ENCODE data around the gene DAPP1.

DAPP1 gene

DNA sequence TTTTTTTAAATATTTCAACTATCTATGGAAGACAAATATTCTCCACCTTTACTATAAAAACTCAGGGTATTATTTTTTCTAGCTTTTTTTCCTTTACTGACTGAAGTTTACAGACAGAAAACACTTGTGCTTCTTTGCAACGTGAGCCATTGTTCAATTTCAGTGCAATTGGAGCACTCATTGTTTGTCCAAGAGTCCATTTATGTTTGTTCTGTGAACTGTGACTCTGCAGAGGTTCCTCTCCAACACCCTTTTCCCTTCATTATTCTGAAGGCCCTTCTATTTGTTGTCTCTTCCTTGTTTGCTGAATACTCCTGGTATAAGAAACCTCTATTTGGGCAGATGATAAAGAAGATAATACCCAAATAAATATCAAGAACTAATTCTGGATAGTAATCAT lies 37.4 kb downstream of the DAPP1 start:
- no peak for DNase-seq (ENCODE audit: low read depth in 2 of 2)

DNA sequence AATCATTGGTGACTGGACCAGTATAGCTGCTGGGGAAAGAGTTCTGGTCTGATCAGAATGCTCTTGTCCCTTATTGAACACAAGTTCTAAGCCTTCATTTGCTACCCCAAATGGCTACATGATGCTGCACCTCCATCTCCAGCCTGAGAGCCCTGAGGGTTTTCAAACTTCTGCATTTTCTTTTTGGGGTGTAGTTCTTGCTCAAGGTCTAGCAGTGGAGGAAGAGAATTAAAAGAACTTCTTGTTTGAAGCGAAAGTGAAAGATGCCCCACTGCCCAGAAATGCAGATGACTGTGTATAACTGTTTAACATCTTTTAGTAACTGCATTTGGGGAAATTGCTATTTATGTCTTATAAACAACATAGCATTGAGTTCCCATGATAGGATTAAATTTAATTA lies 39.1 kb downstream of the DAPP1 start:
- DNase-seq (ENCODE audit: low read depth in 2 of 2), result no peak

DNA sequence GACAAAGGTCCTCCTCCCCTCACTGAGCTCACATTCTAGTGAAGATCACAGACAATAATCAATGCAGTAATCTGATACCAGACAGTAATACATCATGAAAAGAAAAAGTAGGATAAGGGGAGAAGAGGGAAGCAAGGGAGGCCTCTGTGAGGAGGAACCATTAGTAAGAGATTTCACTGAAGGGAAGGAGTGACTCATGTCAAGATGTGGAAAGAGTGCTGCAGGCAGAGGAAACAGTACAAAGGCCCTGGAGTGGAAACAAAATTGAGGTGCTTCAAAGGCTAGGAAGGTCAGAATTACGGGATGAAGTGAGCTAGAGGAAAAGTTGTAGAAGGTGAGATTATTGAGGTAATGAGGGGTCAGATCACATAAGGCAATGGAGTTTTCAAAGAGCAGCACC lies 39.5 kb downstream of the DAPP1 start:
- no peak for DNase-seq (ENCODE audit: low read depth in 2 of 2)

DNA sequence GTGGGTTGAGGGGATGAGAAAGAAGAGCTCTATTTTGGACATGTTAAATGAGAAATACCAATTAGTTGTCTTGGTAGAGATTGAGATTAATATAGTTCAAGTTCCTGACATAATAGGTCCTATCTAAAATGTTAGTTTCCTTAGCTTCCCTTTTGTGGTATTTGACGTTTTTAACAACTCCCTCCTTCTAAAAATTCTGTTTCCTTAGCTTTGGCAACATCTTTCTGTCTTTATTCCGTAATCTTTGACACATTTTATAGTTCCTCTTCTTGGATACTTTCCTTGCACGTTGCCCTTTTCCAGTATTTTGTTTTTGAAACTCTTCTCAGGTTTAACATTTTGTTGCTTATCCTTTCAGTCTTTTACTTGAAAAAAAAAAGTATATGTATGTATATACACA lies 40.7 kb downstream of the DAPP1 start:
- DNase-seq (ENCODE audit: low read depth in 2 of 2), result no peak

DNA sequence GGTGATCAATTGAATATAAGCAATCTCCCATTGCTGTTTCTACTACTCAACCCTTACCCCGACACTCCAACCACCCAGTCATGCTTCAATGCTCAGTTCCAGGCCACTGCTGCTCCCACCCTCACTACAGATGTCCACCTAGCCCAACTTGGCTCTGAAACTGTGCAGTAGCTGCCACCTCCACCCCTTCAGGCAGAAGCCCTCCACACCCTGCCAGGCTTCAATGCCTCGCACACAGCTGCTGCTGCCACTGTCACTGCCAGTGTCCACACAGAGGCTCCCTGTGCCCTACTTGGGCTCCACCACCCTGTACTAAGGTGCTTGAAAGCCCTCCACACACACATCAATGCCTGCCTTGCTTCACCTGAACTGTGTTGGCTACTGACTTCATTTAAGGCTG lies 43.0 kb downstream of the DAPP1 start:
- DNase-seq (ENCODE audit: low read depth in 2 of 2), result no peak

DNA sequence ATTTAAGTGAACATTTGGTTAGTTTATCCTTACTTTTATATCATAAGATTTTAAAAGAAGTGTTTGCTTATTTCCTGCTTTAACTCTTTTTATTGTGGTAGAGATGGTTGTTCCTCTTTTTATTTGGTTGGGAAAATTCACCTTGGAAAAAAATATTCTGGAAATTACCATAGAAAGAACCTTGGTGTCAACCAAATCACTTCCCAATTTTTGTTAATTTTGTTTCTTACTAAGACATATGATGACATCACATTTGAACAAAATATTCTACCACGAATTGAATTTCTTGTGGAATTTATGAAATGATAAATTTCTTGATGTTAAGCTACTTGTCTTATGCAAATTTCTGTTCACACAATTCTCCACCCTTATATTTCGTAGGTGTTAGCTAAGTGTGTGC lies 43.9 kb downstream of the DAPP1 start:
- DNase-seq (ENCODE audit: low read depth in 2 of 2), result no peak

DNA sequence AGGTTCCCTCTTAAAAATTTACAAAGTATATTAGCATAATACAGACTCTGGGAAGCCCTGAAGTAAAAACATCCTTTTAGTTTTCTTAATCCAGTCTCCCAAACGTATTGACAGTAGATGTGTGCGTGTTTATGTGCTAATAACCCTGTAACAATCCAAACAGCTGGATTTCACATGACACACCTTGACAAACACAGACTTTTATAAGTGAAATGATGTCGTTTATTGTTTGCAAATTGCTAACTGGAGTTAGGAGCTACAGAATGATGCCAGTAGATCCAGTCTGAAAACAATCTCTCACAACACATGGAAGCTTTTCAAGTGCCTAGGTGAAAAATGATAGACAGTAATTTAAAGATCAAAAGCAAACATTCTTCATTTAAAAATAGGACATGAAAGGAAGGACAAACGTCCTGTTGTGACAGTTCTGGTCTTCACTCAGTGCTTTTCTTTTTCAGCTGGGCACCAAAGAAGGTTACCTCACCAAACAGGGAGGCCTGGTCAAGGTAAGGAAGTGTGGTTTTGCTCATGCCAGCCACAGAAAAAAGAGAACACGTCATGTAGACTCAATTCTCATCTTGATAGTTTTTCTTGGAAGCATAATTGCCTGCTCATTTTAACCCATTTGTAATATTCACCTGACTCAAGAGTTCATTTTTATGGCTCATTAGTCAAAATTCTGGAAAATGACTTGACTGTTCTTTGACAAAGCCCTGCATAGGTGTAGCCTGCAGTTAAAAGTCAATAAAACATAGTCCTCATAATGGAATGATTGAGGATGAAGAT lies 44.7 kb downstream of the DAPP1 start:
- no peak for DNase-seq (ENCODE audit: low read depth in 2 of 2)

DNA sequence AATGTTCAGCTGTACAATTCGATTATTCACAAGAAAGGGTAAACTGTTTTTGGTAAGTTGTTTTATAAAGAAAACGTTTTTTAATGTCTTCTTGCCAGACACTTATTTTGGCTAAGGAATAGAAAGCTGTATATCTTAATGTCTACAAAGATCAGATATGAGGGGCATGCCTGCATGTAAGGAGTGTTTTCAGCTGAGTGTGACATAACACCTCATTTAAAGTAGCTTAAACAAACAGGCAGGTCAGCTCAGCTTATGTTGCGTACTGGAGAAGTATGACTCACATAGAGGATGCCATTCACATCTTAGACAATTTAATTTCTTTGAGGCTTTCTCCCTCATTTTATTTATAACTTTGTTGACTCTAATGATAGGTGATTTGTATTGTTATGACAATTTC lies 47.2 kb downstream of the DAPP1 start:
- no peak for DNase-seq (ENCODE audit: low read depth in 2 of 2)

DNA sequence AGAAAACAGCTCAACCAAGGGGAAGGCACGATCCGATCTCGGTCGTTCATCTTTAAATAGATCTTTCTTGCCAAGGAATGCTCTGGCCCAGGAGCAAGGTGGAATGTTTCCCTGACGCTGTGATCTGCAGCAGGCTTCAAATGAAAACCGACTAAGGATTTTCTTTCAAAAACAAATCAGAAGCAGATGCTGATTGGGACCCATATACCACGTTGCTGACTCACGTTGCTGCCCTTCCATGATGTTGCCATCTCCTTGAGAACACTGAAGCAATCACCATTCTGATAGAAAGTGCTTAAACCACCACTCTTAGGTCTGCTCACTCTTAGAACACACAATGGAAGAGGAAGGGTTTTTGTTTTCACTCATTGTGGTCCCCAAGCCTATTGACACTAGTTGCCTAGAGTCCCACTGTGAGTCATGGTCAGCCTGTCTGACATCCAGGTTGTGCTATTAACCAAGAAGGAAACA lies 51.5 kb downstream of the DAPP1 start:
- no peak for DNase-seq (ENCODE audit: low read depth in 2 of 2)

DNA sequence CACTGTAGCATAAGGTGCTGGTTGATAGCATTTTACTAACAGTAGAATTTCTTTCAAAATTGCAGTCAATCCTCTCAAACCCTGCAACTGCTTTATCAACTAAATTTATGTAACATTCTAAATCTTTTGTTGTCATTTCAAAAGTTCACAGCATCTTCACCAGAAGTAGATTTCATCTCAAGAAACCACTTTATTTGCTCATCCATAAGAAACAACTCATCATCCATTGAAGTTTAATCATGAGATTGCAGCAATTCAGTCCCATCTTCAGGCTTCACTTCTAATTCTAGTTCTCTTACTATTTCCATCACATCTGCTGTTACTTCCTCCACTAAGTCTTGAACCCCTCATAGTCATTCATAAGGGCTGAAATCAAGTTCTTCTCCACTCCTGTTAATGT lies 55.9 kb downstream of the DAPP1 start:
- DNase-seq (ENCODE audit: low read depth in 2 of 2), result no peak

DNA sequence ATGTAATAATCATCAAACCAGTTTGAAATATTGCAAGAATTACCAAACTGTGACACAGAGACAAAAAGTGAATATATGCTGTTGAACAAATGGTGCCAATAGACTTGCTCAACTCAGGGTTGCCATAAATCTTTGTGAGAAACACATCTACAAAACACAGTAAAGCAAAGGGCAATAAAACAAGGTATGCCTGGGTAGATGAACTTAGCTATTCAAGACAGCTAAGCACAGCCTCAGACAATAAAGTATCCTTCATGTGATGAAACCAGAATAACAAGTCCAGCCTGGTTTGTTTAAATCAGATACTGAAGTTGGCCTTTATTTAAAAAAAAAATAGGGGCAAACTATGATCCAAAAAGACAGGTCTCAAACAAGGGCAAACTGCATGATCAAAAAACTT lies 58.4 kb downstream of the DAPP1 start:
- no peak for DNase-seq (ENCODE audit: low read depth in 2 of 2)

DNA sequence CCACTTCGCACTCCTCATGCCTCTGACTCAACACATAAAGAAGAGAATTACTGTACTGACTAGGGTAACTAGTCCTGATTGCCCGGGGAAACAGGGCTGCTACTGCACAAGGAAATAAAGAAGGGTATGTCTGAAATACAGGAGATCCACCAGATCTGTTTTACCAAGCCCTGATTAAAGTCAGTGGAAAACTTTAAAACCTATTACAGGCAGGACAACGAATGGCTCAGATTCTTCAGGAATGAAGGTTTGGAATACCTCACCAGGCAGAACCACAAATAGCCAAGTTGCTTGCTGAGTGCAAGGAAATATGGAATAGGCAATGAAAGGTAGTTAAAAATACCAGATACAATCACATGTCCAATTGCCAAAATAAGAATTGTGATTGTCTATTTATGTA lies 60.3 kb downstream of the DAPP1 start:
- DNase-seq (ENCODE audit: low read depth in 2 of 2), result no peak

DNA sequence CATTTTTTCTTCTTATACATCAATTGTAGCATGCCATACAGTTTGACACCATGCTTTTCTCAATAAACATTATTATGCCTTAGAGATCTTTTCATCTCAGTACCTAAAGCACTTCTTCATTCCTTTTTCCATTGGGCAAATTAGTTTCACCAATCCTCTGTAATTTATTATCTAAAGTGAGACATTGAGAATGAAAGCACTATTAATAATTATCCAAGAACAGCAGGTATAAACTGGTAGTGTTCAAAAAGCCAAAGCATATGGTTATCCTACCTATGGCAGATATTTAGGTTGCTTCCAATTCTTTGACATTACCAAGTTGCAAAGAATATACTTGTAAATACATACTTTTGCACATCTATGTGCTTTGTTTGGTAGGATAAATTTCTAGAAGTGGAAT lies 62.0 kb downstream of the DAPP1 start:
- DNase-seq (ENCODE audit: low read depth in 2 of 2), result no peak

DNA sequence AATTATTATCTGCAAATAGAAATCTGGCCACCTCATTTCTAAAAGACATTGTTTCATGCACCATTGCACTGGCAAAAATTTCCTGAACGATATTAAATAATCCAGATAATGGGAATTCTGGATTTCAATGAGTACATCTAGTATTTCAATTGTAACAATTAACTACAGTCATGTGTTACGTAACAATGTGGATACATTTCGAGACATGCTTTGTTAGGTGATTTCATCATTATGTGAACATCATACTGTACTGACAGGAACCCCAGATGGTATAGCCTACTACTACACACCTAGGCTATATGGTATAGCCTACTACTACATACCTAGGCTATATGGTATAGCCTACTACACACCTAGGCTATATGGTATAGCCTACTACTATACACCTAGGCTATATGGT lies 62.8 kb downstream of the DAPP1 start:
- DNase-seq (ENCODE audit: low read depth in 2 of 2), result no peak

DNA sequence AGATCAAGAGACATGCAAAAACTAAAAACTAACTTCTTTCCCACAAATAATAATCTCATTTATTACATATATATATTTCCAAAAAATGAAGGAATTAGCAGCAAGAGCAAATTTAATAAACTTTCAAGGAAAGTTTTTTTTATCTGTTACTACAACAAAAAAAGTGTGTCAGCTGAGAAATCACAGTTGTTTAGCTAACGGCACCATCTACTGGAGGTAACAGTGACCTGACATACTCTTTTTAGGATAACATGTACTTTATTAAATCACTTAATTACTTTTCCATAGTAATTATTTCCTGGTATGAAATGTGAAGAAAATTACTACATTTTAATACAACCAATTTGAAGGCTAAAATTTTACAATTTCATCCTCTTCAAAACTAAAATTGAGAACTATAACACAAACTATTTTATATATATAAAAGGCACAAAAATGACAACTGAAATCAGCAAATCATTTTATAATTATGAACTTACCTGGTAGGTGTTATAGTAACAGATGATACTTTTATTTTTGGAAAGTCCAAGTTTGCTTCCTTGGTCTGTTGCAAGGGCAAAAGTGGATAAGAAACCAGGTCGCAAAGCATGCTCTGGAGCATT lies 68.5 kb downstream of the DAPP1 start:
- no peak for DNase-seq (ENCODE audit: low read depth in 2 of 2)

DNA sequence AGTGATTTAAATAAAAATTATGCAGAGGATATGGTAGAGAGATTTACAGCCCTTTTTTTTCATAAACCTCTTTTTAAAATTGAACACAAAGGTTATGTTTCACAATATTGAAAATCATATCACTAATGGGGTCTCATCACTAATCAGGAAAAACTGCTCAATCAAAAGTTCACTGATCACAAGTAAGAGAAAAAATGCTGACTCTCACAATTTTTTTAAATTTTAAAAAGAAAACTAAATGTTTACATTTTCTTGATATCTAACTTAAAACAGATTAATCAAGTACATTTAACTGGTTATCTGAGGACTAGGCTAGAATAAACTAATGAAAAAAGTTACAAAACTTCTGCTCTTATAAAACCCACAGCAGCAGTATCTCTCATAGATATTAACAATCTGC lies 69.1 kb downstream of the DAPP1 start:
- no peak for DNase-seq (ENCODE audit: low read depth in 2 of 2)

DNA sequence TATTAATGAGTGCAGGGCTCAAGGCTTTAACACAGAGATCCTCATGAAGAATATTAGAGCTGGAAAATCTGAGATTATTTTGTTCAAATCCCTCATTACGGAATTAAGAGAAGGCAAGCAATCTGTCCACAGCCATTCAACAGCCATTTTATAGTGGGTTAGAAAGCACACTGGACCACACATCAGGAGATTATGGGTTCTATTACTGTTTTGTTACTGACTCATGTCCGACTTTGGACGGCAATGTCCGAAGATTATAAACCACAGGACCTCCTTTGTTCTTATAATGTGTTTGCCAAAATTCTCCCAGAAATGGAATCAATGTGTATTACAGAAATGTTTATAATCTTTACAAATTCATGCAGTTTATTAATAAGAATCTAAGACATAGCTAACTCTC lies 69.5 kb downstream of the DAPP1 start:
- DNase-seq (ENCODE audit: low read depth in 2 of 2), result no peak

DNA sequence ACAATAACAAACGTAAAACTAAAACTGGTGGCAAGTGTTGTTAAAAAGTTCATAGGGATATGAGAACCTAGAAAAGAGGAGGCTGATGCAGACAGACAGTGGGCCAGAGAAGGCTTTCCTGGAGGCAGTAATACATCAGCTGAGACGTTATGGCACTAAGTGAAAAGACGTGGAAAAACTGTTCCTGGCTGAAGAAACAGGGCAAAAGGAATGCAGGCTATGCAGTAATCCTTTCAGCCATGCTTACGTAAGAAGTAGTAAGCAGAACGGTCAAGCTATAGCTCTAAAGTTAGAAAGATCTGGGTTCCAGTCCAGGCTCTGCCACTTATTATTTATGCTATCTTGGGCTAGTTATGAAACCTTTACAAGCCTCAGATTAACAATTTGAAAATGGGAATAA lies 71.2 kb downstream of the DAPP1 start:
- no peak for DNase-seq (ENCODE audit: low read depth in 2 of 2)

DNA sequence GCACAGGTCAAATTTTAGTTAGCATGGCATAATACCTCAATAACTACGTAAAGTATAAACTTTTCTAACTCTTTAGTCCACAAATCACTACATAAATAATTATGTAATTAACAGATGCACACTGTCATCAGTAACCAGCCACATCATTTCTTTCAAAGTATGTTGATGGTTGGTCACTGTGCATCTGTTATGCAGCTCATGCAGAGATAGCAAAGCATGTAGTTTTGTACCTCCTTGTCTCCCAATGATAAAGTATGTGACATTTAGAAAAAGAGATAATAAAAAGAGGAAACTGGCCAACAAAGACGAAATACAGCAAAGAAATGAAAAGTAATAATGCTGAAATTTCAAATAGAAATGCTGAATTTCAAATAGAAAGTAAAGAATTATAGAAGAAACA lies 74.7 kb downstream of the DAPP1 start:
- DNase-seq (ENCODE audit: low read depth in 2 of 2), result no peak

DNA sequence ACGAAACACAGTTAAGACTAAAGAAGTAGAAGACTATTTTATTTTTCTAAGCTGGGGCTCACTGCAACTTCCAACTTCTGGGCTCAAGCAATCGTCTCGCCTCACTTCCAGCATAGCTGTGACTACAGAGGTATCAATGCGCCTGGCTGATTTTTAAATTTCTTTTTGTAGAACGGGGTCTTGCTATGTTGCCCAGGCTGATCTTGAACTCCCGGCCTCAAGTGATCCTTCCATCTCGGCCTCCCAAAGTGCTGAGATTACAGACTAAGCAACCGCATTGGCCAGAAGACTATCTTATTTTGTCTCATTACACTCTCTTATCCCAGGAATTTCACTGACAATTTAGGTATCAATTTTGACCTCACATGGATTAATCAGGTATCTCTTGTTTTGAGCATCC lies 76.4 kb downstream of the DAPP1 start:
- no peak for DNase-seq (ENCODE audit: low read depth in 2 of 2)

DNA sequence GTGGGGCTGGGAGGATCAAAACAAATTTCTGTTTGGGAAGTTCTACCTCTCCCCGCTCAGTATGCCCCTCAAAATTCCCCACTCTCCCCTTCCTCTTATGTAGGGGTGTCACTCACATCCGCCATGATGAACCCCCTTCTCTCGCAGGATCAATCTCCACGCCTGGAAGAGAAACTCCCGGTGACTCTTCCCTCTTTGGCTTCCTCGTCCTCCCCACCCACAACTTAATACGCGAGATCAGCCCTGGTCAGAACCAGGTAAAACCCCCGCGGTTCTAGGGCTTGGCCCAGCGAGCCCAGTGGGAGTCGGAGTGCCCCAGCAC lies 77.2 kb downstream of the DAPP1 start:
- no peak for DNase-seq (ENCODE audit: low read depth in 2 of 2)

DNA sequence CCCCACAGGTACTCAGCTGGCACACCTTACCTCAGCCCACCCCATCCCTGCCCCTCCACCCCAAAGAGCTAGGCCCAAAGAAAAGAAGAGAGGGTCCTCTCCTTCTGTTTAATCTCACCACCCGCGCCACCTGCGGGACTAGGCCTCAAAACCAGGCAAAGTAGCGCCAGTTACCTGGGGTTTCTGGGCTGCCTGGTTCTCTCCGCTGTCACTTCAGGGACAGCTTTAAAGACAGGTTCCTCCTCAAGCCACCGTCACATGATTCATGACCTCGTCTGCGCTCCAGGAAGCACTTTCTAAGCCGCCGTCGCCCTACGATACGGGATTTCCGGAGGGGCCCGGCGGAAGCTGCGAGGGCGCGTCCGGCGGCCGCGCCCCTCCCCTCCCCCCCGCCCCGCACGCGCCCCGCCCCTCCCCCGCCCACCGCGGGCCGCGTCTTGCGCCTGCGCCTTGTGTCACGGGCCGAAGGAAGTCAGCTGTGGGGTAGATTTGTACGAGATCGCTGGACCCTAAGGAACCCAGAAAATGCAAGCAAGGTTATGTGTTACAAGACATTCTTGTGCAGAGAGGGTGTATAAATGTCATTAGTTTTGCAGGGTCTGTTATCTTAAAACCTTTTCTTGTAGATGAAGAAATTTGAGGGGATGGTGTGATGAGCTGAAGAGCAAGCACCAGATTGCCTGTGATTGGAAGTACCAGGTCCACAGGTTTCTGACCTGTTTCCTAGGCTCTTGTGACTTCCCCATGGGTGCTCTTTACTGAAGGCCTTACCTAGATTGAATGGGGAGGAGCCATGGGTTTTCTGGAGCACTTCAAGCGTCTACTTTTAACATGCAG lies 77.8 kb downstream of the DAPP1 start, which contains the start of gene LAMTOR3:
LAMTOR3 (minus strand) TSS at position 267 of the 837 bp plus-strand sequence. CDS start 464 bp downstream, outside the sequence.
- peak; percentile 70 to 72 for DNase-seq (ENCODE audit: low read depth in 2 of 2)

DNA sequence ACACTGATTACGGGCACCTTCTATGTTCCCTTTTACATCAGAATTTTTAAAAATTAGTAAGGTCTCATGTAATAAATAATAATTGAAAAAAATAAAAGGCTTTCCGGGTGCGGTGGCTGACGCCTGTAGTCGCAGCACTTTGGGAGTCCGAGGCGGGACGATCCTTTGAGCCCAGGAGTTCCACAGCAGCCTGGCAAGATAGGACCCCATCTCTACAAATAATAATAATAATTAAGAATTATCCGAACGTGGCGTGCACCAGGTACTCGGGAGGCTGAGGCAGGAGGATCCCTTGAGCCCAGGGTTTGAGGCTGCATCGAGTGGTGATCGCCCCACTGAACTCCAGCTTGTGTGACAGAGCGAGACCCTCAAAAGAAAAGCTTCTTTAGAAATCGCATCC lies 78.4 kb downstream of the DAPP1 start:
- no peak for DNase-seq (ENCODE audit: low read depth in 2 of 2)
